Measurements from ENCODE around the gene CA11.
"Not testable (repeated sequence)": the region's sequence is repeated elsewhere in the genome, so short reads cannot be mapped to it uniquely, and the experiment has no call there.

The CA11 gene

DNA sequence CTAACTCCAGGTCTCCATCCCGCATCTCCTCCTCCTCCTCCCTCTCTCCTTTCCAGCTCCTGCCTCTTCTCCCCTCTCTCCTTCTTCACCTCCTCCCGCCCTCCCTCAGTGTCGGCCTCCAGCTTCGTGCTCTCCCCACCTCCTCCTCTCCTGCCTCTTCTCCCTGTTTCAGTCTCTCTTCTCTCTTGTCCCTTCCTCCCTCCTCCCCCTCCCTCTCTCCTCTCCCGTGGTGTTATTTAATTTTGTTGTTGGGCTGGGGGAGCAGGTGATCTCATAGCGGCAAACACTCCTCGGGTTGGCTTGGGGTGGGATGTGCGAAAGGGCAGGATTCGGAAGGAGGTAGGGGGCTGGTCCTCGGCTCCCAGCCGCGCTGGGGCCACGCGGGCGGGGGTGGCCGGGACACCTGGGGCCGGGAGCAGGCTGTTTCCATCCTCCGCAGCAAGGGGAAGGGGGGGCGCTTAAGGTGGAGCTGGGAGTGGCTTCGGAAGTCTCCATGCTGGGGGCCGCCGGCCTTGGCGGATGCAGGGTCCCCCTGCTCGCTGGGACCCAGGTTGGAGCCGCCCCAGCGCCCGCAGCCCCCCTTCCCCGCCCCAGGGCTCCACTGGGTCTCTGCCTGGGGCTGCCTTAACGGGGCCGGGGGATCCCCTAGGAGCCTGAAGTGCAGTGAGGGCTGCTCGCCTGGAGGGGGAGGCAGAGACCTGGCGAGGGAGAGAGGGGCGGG lies at the start of gene CA11:
TSS of gene CA11 (minus strand) at position 187 of the 721 bp plus-strand sequence. CDS start 555 bp downstream, outside the sequence.
- TF ChIP-seq, protein P1, sequence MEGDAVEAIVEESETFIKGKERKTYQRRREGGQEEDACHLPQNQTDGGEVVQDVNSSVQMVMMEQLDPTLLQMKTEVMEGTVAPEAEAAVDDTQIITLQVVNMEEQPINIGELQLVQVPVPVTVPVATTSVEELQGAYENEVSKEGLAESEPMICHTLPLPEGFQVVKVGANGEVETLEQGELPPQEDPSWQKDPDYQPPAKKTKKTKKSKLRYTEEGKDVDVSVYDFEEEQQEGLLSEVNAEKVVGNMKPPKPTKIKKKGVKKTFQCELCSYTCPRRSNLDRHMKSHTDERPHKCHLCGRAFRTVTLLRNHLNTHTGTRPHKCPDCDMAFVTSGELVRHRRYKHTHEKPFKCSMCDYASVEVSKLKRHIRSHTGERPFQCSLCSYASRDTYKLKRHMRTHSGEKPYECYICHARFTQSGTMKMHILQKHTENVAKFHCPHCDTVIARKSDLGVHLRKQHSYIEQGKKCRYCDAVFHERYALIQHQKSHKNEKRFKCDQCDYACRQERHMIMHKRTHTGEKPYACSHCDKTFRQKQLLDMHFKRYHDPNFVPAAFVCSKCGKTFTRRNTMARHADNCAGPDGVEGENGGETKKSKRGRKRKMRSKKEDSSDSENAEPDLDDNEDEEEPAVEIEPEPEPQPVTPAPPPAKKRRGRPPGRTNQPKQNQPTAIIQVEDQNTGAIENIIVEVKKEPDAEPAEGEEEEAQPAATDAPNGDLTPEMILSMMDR (IDR thresholded peaks at IDR 0.05; ENCODE audit: extremely low read depth, insufficient read depth, missing control alignments) = peak; percentile 94
- DNase-seq (ENCODE audit: low spot score) = peak; percentile 94
- in situ Hi-C loops (cut with MboI; ENCODE audit: low pct_unique_long_range_greater_than_20kb, low sequenced_read_pairs, unreplicated experiment) = loop anchor here (25.0 kb wide), 1 partner anchor 316 kb away; the partner anchor contains the start of genes BAX and FTL

DNA sequence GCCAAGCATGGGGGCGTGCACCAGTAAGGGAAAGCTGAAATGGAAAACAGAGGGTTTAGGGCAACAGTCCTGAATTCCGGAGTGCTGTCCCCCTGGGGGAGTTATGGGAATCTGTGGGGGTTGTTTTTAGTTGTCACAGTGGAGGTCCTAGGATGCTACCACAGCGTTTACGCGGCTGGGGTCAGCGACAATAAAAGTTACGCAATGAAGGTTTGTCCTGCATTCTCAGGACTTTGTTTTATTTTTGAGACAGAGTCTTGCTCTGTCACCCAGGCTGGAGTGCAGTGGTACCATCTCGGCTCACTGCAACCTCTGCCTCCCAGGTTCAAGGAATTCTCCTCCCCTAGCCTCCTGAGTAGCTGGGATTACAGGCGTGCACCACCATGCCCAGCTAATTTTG lies 47.6 kb upstream of the CA11 start:
- in situ Hi-C loops (cut with MboI; ENCODE audit: low pct_unique_long_range_greater_than_20kb, low sequenced_read_pairs, unreplicated experiment); DNase-seq (ENCODE audit: low spot score): not testable (repeated sequence)

DNA sequence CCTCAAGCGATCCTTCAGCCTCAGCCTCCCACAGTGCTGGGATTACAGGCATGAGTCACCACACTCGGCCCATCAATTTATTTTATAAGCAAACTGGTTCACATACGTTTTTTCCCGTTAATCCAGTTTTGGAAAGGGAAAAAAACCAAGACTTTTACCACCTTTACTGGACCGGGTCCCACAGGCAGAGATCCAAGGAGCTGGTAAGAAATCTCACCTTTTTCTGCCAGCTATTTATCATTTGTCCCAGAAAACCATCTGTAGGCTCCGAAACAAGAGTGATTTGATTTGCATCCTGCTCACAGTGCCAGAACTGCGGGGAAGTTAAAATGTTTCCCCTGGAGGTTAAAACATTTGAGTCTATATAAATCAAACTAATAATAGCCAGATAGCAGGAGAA lies 43.5 kb upstream of the CA11 start:
- no peak for DNase-seq (ENCODE audit: low spot score)
- TF ChIP-seq, protein P1 (IDR thresholded peaks at IDR 0.05; ENCODE audit: extremely low read depth, insufficient read depth, missing control alignments) = no peak
- in situ Hi-C loops (cut with MboI; ENCODE audit: low pct_unique_long_range_greater_than_20kb, low sequenced_read_pairs, unreplicated experiment) = no loop called here

DNA sequence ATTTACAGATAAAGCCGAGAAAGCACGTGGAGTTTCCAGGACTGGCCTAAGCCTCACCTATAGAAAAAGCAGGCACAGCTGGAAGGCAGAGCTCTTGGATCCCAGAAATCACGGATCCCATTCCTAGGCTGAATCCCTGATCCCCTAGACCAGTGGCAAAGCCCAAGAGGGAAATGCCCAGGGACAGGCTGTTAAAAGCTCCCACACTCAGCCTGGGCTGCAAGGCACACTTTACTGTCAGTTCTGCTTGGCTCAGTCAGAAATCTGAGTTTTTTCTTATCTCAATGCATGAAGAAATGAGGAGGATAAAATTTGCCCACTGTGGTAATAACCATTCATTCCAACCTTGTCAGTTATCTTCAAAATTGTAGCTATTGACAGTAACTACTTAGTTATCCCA lies 41.8 kb upstream of the CA11 start:
- TF ChIP-seq, protein P1 (IDR thresholded peaks at IDR 0.05; ENCODE audit: extremely low read depth, insufficient read depth, missing control alignments) = no peak
- in situ Hi-C loops (cut with MboI; ENCODE audit: low pct_unique_long_range_greater_than_20kb, low sequenced_read_pairs, unreplicated experiment) = no loop called here

DNA sequence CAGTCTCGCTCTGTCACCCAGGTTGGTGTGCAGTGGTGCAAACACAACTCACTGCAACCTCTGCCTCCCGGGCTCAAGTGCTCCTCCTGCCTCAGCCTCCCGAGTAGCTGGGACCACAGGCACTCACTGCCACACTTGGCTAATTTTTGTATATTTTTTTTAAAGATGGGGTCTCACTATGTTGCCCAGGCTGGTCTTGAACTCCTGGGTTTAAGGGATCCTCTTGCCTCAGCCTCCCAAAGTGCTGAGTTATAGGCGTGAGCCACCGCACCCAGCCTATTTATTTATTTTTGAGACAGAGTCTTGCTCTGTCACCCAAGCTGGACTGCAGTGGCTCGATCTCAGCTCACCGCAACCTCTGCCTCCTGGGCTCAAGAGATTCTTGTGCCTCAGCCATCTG lies 40.6 kb upstream of the CA11 start:
- in situ Hi-C loops (cut with MboI; ENCODE audit: low pct_unique_long_range_greater_than_20kb, low sequenced_read_pairs, unreplicated experiment); DNase-seq (ENCODE audit: low spot score): not testable (repeated sequence)

More for the DNA sequence above, 41.8 kb upstream of the CA11 start:
- DNase-seq (ENCODE audit: low spot score) = no peak

DNA sequence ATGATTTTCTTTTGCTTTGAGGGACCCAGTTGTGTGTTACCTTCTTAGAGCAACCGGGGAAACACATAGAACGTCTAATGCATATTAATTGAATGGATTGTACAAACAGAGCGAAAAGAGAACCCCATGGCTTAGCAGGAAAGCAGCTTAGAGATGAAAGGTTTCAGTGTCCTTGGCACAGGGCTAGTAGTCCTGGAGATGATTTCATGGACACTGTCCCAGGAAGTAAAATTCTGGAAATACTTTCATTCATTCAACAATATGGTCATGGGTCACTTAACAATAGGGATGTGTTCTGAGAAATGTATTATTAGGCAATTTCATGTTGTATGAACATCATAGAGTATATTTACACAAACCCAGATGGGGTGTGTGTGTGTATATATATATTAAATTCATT lies 40.1 kb upstream of the CA11 start:
- no peak for DNase-seq (ENCODE audit: low spot score)
- TF ChIP-seq, protein P1 (IDR thresholded peaks at IDR 0.05; ENCODE audit: extremely low read depth, insufficient read depth, missing control alignments) = no peak
- in situ Hi-C loops (cut with MboI; ENCODE audit: low pct_unique_long_range_greater_than_20kb, low sequenced_read_pairs, unreplicated experiment) = no loop called here

DNA sequence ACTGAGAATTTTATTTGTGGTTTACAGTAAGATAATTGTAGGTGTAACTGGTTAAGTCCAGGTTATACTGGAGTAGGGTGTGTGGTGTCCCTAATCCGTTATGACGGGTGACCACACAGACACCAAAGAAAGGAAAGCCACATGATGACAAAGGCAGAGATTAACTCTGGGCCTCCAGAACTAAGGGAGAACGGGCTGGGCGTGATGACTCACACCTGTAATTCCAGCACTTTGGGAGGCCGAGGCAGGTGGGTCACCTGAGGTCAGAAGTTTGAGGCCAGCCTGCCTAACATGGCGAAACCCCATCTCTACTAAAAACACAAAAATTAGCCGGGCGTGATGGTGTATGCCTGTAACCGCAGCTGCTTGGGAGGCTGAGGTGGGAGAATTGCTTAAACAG lies 39.6 kb upstream of the CA11 start:
- no peak for DNase-seq (ENCODE audit: low spot score)
- TF ChIP-seq, protein P1 (IDR thresholded peaks at IDR 0.05; ENCODE audit: extremely low read depth, insufficient read depth, missing control alignments) = no peak
- in situ Hi-C loops (cut with MboI; ENCODE audit: low pct_unique_long_range_greater_than_20kb, low sequenced_read_pairs, unreplicated experiment) = no loop called here
